ENCODE measurements around the gene ZDHHC12. TPM values are rescaled to one million over a fixed set of nuclear protein-coding genes. Genes with fewer than 3 reads are reported as not detected.
A peak's percentile ranks its signal among the peaks of the same experiment; 100 is the strongest.

ZDHHC12 gene
- total RNA-seq, 1 donor from 2014 or later = 23.6 TPM

DNA sequence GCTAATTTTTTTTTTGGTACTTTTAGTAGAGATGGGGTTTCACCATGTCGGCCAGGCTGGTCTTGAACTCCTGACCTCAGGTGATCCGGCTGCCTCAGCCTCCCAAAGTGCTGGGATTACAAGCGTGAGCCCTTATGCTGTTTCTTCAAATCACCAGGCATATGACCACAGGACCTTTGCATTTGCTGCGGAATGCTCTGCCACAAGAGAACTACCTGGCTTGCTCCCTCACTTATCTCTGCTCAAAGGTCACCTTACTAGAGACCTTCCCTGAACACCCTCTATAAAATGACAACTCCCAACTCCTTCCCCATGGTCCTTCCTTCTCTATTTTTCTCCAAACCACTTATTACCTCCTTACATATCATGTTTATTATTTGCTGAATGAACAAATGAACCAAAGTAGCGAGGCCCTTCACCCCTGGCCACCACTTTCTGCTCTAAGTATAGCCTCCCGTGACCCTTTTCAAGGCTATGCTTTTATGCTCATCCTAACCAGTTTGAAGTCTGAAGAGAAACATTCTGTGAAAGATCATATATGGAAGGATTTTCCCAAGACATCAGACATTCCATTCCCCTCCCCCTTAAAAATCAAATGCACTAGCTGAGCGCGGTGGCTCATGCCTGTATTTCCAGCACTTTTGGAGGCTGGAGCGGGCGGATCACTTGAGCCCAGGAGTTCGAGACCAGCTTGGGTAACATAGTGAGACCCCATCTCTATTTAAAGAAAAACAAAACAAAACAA lies 46.5 kb upstream of the ZDHHC12 start:
- peak overlapping the region; percentile 93 for H3K4me3 Mint-ChIP-seq (ENCODE audit: unreplicated experiment)
- no peaks in the 10 kb centered on the region for H3K27me3 Mint-ChIP-seq (ENCODE audit: low read depth)
- peak overlapping the region; percentile 96 for H3K27ac Mint-ChIP-seq (ENCODE audit: unreplicated experiment)
- H3K4me1 Mint-ChIP-seq (ENCODE audit: low read depth) = peaks cover 26% of the 10 kb centered on the region
- TF ChIP-seq CTCF (IDR thresholded peaks at IDR 0.05) = no peak
- peaks cover 2% of the 10 kb centered on the region for H3K36me3 Mint-ChIP-seq (ENCODE audit: low read depth)
- H3K9me3 Mint-ChIP-seq (ENCODE audit: low read depth) = peaks cover 2% of the 10 kb centered on the region
- no peak for DNase-seq (ENCODE audit: low spot score)

DNA sequence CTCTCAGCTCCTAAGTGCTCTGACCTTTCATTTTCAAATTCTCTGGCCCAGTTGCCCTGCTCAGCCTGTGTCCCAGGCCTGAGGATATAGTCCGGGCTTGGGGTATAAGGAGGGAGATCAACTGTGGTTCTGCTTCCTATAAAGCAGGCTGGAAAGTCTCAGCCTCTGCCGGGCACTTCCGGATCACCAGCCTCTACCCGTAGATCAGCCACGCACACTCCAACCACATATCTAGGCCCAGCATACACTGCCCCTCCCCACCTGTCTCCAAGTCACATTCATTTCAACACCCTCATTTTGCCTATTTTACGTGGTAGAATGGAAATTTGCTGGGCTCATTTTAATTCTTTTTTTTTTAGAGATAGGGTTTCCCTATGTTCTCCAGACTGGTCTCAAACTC lies 44.7 kb upstream of the ZDHHC12 start:
- Mint-ChIP-seq H3K9me3 (ENCODE audit: low read depth) (no peaks in the 10 kb centered on the region), H3K4me3 (ENCODE audit: unreplicated experiment) (no peak overlapping the region), H3K27me3 (ENCODE audit: low read depth) (no peaks in the 10 kb centered on the region), H3K27ac (ENCODE audit: unreplicated experiment) (no peak overlapping the region), H3K36me3 (ENCODE audit: low read depth) (peaks cover 2% of the 10 kb centered on the region), H3K4me1 (ENCODE audit: low read depth) (peaks cover 26% of the 10 kb centered on the region)
- no peak for TF ChIP-seq CTCF (IDR thresholded peaks at IDR 0.05)
- no peak for DNase-seq (ENCODE audit: low spot score)

GRCh38 chr9:128765499-128765898 lies 41.6 kb upstream of the ZDHHC12 start:
- H3K27me3 Mint-ChIP-seq (ENCODE audit: low read depth) = no peaks in the 10 kb centered on the region
- no peak for DNase-seq (ENCODE audit: low spot score)
- no peak overlapping the region for H3K4me3 Mint-ChIP-seq (ENCODE audit: unreplicated experiment)
- H3K4me1 Mint-ChIP-seq (ENCODE audit: low read depth) = peaks cover 13% of the 10 kb centered on the region
- no peak overlapping the region for H3K27ac Mint-ChIP-seq (ENCODE audit: unreplicated experiment)
- no peaks in the 10 kb centered on the region for H3K9me3 Mint-ChIP-seq (ENCODE audit: low read depth)
- H3K36me3 Mint-ChIP-seq (ENCODE audit: low read depth) = peaks cover 2% of the 10 kb centered on the region
- TF ChIP-seq CTCF (IDR thresholded peaks at IDR 0.05) = no peak

DNA sequence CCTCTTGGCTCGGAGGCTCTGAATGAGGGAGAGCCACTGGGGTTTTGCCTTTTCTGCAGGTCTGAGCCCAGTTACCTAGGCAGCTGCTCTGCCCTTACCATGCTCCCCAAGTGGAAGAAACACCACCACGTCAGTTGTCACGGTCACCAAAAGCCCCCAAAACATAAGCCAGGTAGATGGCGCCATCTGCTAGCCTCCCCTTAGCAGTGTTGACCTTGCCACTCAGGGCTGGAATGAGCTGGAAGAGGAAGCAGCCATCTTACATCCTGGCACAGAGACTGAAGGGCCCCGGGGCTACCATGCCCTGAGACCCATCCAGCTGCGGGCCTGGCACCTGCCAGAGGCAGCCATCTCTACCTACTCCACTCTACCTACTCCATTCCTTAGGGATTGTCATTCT lies 40.4 kb upstream of the ZDHHC12 start:
- no peaks in the 10 kb centered on the region for H3K27me3 Mint-ChIP-seq (ENCODE audit: low read depth)
- no peak for TF ChIP-seq CTCF (IDR thresholded peaks at IDR 0.05)
- H3K9me3 Mint-ChIP-seq (ENCODE audit: low read depth) = no peaks in the 10 kb centered on the region
- H3K4me3 Mint-ChIP-seq (ENCODE audit: unreplicated experiment) = no peak overlapping the region
- H3K4me1 Mint-ChIP-seq (ENCODE audit: low read depth) = peaks cover 5% of the 10 kb centered on the region
- no peak for DNase-seq (ENCODE audit: low spot score)
- H3K27ac Mint-ChIP-seq (ENCODE audit: unreplicated experiment) = no peak overlapping the region
- H3K36me3 Mint-ChIP-seq (ENCODE audit: low read depth) = peaks cover 2% of the 10 kb centered on the region

DNA sequence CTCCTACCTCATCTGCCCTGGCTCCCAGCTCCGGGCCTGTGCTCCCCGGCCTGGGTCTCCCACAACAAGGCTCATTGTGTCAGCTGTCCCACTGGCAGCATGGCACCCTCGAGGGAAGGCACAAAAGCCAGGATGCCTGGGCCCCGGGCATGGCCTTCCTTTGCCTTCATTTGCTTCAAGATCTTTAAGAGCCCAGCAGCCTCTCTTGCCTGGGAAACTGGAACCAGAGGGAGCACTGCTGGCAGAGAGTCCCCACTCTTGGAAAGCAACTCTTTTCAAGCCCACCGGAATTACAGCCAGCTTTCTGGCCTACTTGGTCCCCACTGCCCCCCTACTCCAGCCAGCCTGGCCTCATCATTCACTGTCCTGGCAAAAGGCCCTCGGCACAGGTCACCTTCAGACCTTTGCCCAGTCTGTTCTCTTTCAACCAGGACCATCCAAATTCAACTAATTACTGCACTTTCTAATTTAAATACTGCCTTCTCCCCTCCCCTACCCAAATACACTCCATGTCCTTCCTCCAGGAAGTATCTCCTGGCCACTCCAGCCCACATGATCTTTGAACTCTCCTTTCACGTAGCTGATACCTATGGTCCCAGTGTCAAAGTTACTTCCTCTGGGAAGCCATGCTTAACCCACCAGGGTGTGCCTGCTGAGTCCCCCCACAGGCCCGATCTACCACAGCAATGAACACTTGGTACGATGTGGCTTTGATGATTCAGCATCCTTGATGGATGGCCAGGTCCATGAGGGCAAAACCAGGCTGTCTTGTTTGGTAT lies 38.9 kb upstream of the ZDHHC12 start:
- Mint-ChIP-seq H3K27me3 (ENCODE audit: low read depth) (no peaks in the 10 kb centered on the region), H3K27ac (ENCODE audit: unreplicated experiment) (no peak overlapping the region), H3K9me3 (ENCODE audit: low read depth) (no peaks in the 10 kb centered on the region), H3K36me3 (ENCODE audit: low read depth) (peaks cover 2% of the 10 kb centered on the region), H3K4me3 (ENCODE audit: unreplicated experiment) (no peak overlapping the region), H3K4me1 (ENCODE audit: low read depth) (no peaks in the 10 kb centered on the region)
- DNase-seq (ENCODE audit: low spot score) = no peak
- TF ChIP-seq CTCF (IDR thresholded peaks at IDR 0.05) = no peak
